Measurements from ENCODE around the gene SCG3. TPM values are rescaled to one million over a fixed set of nuclear protein-coding genes. Genes with fewer than 3 reads are reported as not detected.

Gene SCG3
- total and polyA plus RNA-seq, 3 experiments from 2014 or later, result not detected

DNA sequence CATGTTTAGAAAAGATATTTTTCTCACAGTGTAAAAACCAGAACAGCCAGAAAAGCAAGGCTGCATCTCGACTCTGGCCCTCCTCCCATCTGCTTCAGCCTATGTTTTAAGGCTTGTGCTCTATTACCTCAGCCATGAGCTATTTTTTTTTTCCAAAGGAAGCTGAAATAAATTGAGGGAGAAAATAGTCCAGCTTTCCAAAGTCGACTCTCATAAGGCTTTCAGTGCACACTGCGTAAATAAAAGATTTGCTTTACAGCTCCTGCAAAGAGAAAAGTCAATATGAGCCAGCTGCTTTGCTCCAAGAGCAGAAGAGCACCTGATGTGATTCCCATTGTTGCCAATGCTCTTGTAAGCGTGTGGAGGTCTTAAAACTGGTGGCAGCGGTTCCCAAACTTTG, 26.7 kb downstream of the SCG3 start:
- Histone ChIP-seq H3K36me3 (ENCODE audit: insufficient read depth, low read length) (no peaks in the 10 kb centered on the region), H3K27ac (ENCODE audit: low read depth, low read length) (no peak overlapping the region), H3K4me1 (ENCODE audit: insufficient read depth, low read length) (no peaks in the 10 kb centered on the region), H3K9me3 (ENCODE audit: low read length) (no peaks in the 10 kb centered on the region), H3K4me3 (ENCODE audit: low read length) (no peak overlapping the region), H3K27me3 (ENCODE audit: insufficient read depth, low read length, poor library complexity, severe bottlenecking) (peaks cover 6% of the 10 kb centered on the region)
- Mint-ChIP-seq H3K4me3 (no peak overlapping the region), H3K36me3 (peaks cover 0 to 2% (median 0%) of the 10 kb centered on the region in 3 donors), H3K27me3 (peaks cover 0 to 12% of the 10 kb centered on the region in 2 donors), H3K9me3 (no peaks in the 10 kb centered on the region), H3K4me1 (no peaks in the 10 kb centered on the region), H3K27ac (no peak overlapping the region)
- POLR2A ChIA-PET, result interaction anchor here (0.6 kb wide), 1 partner anchor 22 kb away, joined by 3 read pairs; no protein-coding TSS in a partner anchor
- DNase-seq, result no peak
- CTCF ChIA-PET, result interaction anchor here (1.0 kb wide), 1 partner anchor 58 kb away, joined by 3 read pairs; no protein-coding TSS in a partner anchor

DNA sequence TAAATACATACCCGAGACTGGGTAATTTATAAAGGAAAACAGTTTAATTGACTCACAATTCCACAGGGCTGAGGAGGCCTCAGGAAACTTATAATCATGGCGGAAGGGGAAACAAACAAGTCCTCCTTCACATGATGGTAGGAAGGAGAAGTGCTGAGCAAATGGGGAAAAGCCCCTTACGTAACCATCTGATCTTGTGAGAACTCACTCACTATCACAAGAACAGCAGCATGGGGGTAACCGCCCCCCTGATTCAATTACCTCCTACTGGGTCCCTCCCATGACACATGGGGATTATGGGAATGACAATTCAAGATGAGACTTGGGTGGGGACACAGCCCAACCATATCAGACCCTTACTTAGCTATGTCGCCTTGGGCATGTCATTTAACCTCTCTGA, 27.7 kb downstream of the SCG3 start:
- no peak overlapping the region for H3K27ac Mint-ChIP-seq
- Histone ChIP-seq H3K4me3 (ENCODE audit: low read length) (no peak overlapping the region), H3K27me3 (ENCODE audit: insufficient read depth, low read length, poor library complexity, severe bottlenecking) (no peaks in the 10 kb centered on the region), H3K4me1 (ENCODE audit: insufficient read depth, low read length) (no peaks in the 10 kb centered on the region), H3K27ac (ENCODE audit: low read depth, low read length) (no peak overlapping the region), H3K36me3 (ENCODE audit: insufficient read depth, low read length) (no peaks in the 10 kb centered on the region), H3K9me3 (ENCODE audit: low read length) (no peaks in the 10 kb centered on the region)
- H3K4me1 Mint-ChIP-seq, result no peaks in the 10 kb centered on the region
- no peak for DNase-seq
- ChIA-PET POLR2A (no interaction called here), CTCF (no interaction called here)
- H3K9me3 Mint-ChIP-seq, result no peaks in the 10 kb centered on the region
- peaks cover 0 to 5% (median 0%) of the 10 kb centered on the region in 3 donors for H3K36me3 Mint-ChIP-seq
- no peak overlapping the region for H3K4me3 Mint-ChIP-seq
- peaks cover 0 to 8% of the 10 kb centered on the region in 2 donors for H3K27me3 Mint-ChIP-seq

DNA sequence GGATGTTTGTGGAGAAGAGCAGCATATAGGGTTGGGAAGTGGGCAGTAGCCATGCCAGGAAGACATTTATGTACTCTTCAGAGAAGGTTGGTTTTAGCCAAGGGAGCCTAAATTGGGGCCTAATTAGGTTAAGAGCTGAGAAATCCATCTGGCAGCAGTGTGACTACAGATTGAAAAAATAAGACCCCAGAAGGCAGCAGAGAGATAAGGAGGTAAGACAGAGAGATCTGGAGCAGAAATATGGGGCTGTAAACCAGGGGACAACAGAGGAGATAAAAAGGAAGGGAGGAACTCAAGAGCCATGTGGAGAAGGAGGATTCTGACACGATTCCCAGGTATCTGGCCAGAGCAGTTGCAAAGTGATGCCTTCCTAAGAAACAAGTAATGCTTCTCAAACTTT, 32.9 kb downstream of the SCG3 start:
- Histone ChIP-seq H3K36me3 (ENCODE audit: insufficient read depth, low read length) (no peaks in the 10 kb centered on the region), H3K4me1 (ENCODE audit: insufficient read depth, low read length) (no peaks in the 10 kb centered on the region), H3K4me3 (ENCODE audit: low read length) (no peak overlapping the region), H3K27ac (ENCODE audit: low read depth, low read length) (no peak overlapping the region), H3K27me3 (ENCODE audit: insufficient read depth, low read length, poor library complexity, severe bottlenecking) (no peaks in the 10 kb centered on the region), H3K9me3 (ENCODE audit: low read length) (no peaks in the 10 kb centered on the region)
- POLR2A ChIA-PET, result no interaction called here
- no peak for DNase-seq
- no peaks in the 10 kb centered on the region for H3K9me3 Mint-ChIP-seq
- H3K36me3 Mint-ChIP-seq, result peaks cover 0 to 5% (median 0%) of the 10 kb centered on the region in 3 donors
- CTCF ChIA-PET, result no interaction called here
- no peaks in the 10 kb centered on the region for H3K27me3 Mint-ChIP-seq
- H3K27ac Mint-ChIP-seq, result peak overlapping the region in 1 of 8 donors; percentile 7
- peaks cover 0 to 6% (median 3%) of the 10 kb centered on the region in 3 donors for H3K4me1 Mint-ChIP-seq
- H3K4me3 Mint-ChIP-seq, result no peak overlapping the region

DNA sequence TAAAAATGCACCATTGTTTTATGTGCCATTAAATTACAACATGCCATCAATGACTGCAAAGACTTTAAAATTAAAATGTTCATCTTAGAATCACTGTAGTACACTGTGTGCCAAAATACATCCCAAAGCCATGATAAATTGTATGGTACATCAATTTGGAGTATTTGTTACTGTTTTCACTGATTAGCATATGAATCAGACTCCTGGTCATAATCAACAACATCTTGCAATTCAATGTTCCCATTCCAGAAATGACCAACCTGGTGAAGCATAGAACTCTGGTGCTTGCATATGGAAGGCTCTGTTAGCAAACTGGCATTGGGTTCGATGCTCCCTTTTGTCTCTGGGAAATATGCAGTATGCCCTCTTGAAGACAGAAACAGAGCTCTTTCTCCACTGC, 33.6 kb downstream of the SCG3 start:
- POLR2A ChIA-PET, result no interaction called here
- H3K27me3 ChIP-seq (ENCODE audit: insufficient read depth, low read length, poor library complexity, severe bottlenecking), result no peaks in the 10 kb centered on the region
- no peak overlapping the region for H3K4me3 ChIP-seq (ENCODE audit: low read length)
- H3K27me3 Mint-ChIP-seq, result no peaks in the 10 kb centered on the region
- no peaks in the 10 kb centered on the region for H3K4me1 ChIP-seq (ENCODE audit: insufficient read depth, low read length)
- no peaks in the 10 kb centered on the region for H3K9me3 Mint-ChIP-seq
- H3K27ac ChIP-seq (ENCODE audit: low read depth, low read length), result no peak overlapping the region
- H3K36me3 ChIP-seq (ENCODE audit: insufficient read depth, low read length), result no peaks in the 10 kb centered on the region
- H3K4me3 Mint-ChIP-seq, result no peak overlapping the region
- H3K9me3 ChIP-seq (ENCODE audit: low read length), result no peaks in the 10 kb centered on the region
- DNase-seq, result no peak
- CTCF ChIA-PET, result no interaction called here
- peaks cover 0 to 8% (median 3%) of the 10 kb centered on the region in 3 donors for H3K4me1 Mint-ChIP-seq
- H3K27ac Mint-ChIP-seq, result no peak overlapping the region
- H3K36me3 Mint-ChIP-seq, result peaks cover 0 to 5% (median 0%) of the 10 kb centered on the region in 3 donors

DNA sequence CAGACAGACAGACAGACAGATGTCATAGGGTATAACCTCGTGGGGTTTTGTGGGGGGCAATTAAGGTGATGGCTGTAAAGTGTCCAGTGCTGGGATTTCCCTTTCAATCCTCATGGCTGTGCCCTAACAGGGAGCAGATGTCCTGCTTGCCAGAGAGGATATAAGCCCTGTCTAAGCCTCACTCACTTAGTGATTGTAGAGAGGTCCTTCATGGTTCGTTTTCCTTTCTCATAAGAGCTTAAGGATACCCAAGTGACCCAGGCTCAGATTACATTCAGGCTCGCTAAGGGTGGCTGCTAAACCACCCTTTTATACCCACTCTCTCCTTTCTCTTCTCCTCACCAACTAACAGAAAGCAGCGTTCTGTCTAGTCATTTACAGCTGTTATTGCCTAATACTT, 36.9 kb downstream of the SCG3 start:
- Mint-ChIP-seq H3K36me3 (peaks cover 0 to 23% (median 15%) of the 10 kb centered on the region in 3 donors), H3K9me3 (no peaks in the 10 kb centered on the region), H3K27ac (peak overlapping the region in 5 of 8 donors; percentile 24 to 91 (median 84)), H3K4me1 (peaks cover 7 to 21% (median 8%) of the 10 kb centered on the region in 3 donors), H3K27me3 (no peaks in the 10 kb centered on the region), H3K4me3 (no peak overlapping the region)
- no peaks in the 10 kb centered on the region for H3K9me3 ChIP-seq (ENCODE audit: low read length)
- H3K36me3 ChIP-seq (ENCODE audit: insufficient read depth, low read length), result no peaks in the 10 kb centered on the region
- POLR2A ChIA-PET, result no interaction called here
- H3K4me3 ChIP-seq (ENCODE audit: low read length), result no peak overlapping the region
- DNase-seq, result no peak
- no peaks in the 10 kb centered on the region for H3K4me1 ChIP-seq (ENCODE audit: insufficient read depth, low read length)
- no peak overlapping the region for H3K27ac ChIP-seq (ENCODE audit: low read depth, low read length)
- no peaks in the 10 kb centered on the region for H3K27me3 ChIP-seq (ENCODE audit: insufficient read depth, low read length, poor library complexity, severe bottlenecking)
- CTCF ChIA-PET, result interaction anchor here (1.4 kb wide), 1 partner anchor 58 kb away, joined by 3 read pairs; no protein-coding TSS in a partner anchor

- H3K27ac Mint-ChIP-seq, result peak overlapping the region in 1 of 8 donors; percentile 82
- no peaks in the 10 kb centered on the region for H3K9me3 Mint-ChIP-seq
- Histone ChIP-seq H3K36me3 (ENCODE audit: insufficient read depth, low read length) (no peaks in the 10 kb centered on the region), H3K27me3 (ENCODE audit: insufficient read depth, low read length, poor library complexity, severe bottlenecking) (no peaks in the 10 kb centered on the region), H3K4me1 (ENCODE audit: insufficient read depth, low read length) (no peaks in the 10 kb centered on the region), H3K9me3 (ENCODE audit: low read length) (no peaks in the 10 kb centered on the region), H3K27ac (ENCODE audit: low read depth, low read length) (no peak overlapping the region), H3K4me3 (ENCODE audit: low read length) (no peak overlapping the region)
- DNase-seq, result no peak
- ChIA-PET POLR2A (no interaction called here), CTCF (no interaction called here)
- no peak overlapping the region for H3K4me3 Mint-ChIP-seq
- peaks cover 0 to 26% (median 14%) of the 10 kb centered on the region in 3 donors for H3K36me3 Mint-ChIP-seq
- peaks cover 7 to 25% (median 11%) of the 10 kb centered on the region in 3 donors for H3K4me1 Mint-ChIP-seq
- no peaks in the 10 kb centered on the region for H3K27me3 Mint-ChIP-seq
These were observed 37.4 kb downstream of the SCG3 start for GRCh38 chr15:51718746-51719145.

- H3K27ac Mint-ChIP-seq, result peak overlapping the region in 4 of 8 donors; percentile 54 to 83 (median 60)
- CTCF ChIA-PET, result interaction anchor here (1.0 kb wide), 1 partner anchor 57 kb away, joined by 3 read pairs; no protein-coding TSS in a partner anchor
- Histone ChIP-seq H3K9me3 (ENCODE audit: low read length) (no peaks in the 10 kb centered on the region), H3K27ac (ENCODE audit: low read depth, low read length) (no peak overlapping the region), H3K4me3 (ENCODE audit: low read length) (no peak overlapping the region), H3K4me1 (ENCODE audit: insufficient read depth, low read length) (peaks cover 12% of the 10 kb centered on the region), H3K36me3 (ENCODE audit: insufficient read depth, low read length) (no peaks in the 10 kb centered on the region), H3K27me3 (ENCODE audit: insufficient read depth, low read length, poor library complexity, severe bottlenecking) (no peaks in the 10 kb centered on the region)
- POLR2A ChIA-PET, result no interaction called here
- no peak for DNase-seq
- H3K4me1 Mint-ChIP-seq, result peaks cover 24 to 41% (median 25%) of the 10 kb centered on the region in 3 donors
- peaks cover 0 to 38% (median 15%) of the 10 kb centered on the region in 3 donors for H3K36me3 Mint-ChIP-seq
- no peaks in the 10 kb centered on the region for H3K9me3 Mint-ChIP-seq
- H3K27me3 Mint-ChIP-seq, result peaks cover 0 to 2% of the 10 kb centered on the region in 2 donors
- no peak overlapping the region for H3K4me3 Mint-ChIP-seq
These were observed 39.1 kb downstream of the SCG3 start for GRCh38 chr15:51720201-51720995.

DNA sequence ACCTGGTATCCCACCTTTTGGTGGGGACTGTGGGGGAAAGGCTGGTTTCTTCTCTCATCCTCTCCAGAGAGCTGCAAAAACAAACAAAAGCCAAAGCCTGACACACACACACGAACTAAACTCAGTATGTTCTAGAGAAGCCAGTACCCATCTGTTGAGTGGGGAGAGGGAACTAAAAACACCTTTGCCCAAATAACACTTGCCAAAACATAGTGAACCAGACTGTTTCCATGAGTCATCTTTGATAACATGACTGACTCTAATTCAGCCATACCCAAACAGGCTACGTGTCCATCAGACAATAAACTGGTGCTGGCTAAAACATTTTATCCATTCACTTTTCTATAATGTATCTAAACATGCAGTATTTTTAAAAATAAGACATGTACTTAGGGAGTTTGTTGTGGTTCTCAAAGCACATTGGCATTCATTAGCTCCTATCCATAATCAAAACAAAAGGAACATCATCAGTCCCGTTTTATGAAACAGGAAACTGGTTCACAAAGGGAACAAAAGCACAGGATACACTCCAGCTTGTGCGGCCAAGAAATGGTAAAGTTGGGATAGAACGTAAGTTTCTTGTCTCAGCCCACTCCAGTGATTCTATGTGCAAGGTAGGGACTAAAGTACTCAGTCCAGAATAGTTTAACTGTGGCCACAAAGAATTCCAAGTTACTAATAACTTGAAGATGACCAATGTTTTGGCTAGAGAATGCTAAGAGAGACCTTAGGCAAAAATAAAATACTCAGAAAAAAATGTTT, 40.1 kb downstream of the SCG3 start:
- Histone ChIP-seq H3K36me3 (ENCODE audit: insufficient read depth, low read length) (no peaks in the 10 kb centered on the region), H3K4me1 (ENCODE audit: insufficient read depth, low read length) (peaks cover 17% of the 10 kb centered on the region), H3K27ac (ENCODE audit: low read depth, low read length) (no peak overlapping the region), H3K27me3 (ENCODE audit: insufficient read depth, low read length, poor library complexity, severe bottlenecking) (no peaks in the 10 kb centered on the region), H3K9me3 (ENCODE audit: low read length) (no peaks in the 10 kb centered on the region), H3K4me3 (ENCODE audit: low read length) (no peak overlapping the region)
- H3K4me3 Mint-ChIP-seq, result no peak overlapping the region
- H3K27me3 Mint-ChIP-seq, result peaks cover 0 to 2% of the 10 kb centered on the region in 2 donors
- CTCF ChIA-PET, result no interaction called here
- no peak for DNase-seq
- peaks cover 33 to 51% (median 34%) of the 10 kb centered on the region in 3 donors for H3K4me1 Mint-ChIP-seq
- peaks cover 0 to 41% (median 15%) of the 10 kb centered on the region in 3 donors for H3K36me3 Mint-ChIP-seq
- H3K27ac Mint-ChIP-seq, result peak overlapping the region in 2 of 8 donors; percentile 77 to 81
- H3K9me3 Mint-ChIP-seq, result no peaks in the 10 kb centered on the region
- POLR2A ChIA-PET, result interaction anchor here (0.6 kb wide), 1 partner anchor 38 kb away, joined by 3 read pairs; no protein-coding TSS in a partner anchor

Data from CD8-positive, alpha-beta memory T cell (primary cell).